LNCaP clone FGC (cell line): Measurements from ENCODE around the gene MFSD2A.

Experiments
- DNase-seq: peaks from one replicate; pipeline ENCODE4 v3.0.0-alpha.2; 2011; ENCODE audit warnings: low read depth
- H3K4me3 ChIP-seq: 2 replicates; pipeline ENCODE4 v1.5.1; 2011; ENCODE audit warnings: mild to moderate bottlenecking, low read depth, low read length, control low read depth
- TF ChIP-seq, protein P1 (sequence below): IDR thresholded peaks from 2 replicates; pipeline ENCODE4 v1.5.1; 2012; ENCODE audit warnings: mild to moderate bottlenecking; ENCODE audit not compliant: control insufficient read depth, insufficient read depth; ENCODE audit errors: extremely low read depth

MFSD2A gene

GRCh38 chr1:39917825-39918224 lies 37.1 kb upstream of the MFSD2A start:
- no peak for DNase-seq
- H3K4me3 ChIP-seq: no peak overlapping the region
- TF ChIP-seq, protein P1, sequence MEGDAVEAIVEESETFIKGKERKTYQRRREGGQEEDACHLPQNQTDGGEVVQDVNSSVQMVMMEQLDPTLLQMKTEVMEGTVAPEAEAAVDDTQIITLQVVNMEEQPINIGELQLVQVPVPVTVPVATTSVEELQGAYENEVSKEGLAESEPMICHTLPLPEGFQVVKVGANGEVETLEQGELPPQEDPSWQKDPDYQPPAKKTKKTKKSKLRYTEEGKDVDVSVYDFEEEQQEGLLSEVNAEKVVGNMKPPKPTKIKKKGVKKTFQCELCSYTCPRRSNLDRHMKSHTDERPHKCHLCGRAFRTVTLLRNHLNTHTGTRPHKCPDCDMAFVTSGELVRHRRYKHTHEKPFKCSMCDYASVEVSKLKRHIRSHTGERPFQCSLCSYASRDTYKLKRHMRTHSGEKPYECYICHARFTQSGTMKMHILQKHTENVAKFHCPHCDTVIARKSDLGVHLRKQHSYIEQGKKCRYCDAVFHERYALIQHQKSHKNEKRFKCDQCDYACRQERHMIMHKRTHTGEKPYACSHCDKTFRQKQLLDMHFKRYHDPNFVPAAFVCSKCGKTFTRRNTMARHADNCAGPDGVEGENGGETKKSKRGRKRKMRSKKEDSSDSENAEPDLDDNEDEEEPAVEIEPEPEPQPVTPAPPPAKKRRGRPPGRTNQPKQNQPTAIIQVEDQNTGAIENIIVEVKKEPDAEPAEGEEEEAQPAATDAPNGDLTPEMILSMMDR: no peak

- TF ChIP-seq, protein P1: peak; percentile 73
- peak; percentile 46 for DNase-seq
These were observed 35.4 kb upstream of the MFSD2A start for GRCh38 chr1:39919545-39919944.

DNA sequence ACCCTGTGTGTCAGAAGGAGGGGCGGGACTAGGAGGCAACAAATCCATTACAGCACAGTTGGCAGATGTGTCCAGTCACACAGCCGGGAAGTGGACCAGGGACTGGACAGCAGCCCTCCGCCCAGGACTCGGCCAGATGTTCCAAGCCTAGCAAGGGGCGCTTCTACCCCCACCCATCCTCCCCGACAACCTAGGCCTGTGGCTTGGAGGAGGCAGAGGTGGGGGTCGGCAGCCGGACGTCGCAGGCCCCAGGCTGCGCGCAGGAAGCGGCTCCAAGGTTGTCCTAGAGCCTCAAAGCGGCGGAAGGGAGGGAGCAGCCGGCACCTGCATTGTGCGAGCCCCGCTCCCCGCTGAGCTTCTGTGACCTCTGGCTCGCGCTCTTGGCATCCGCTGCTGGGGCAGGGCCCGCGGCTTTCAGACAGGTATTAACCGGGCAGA lies 32.7 kb upstream of the MFSD2A start:
- no peak overlapping the region for H3K4me3 ChIP-seq
- DNase-seq: no peak
- TF ChIP-seq, protein P1: no peak

More at GRCh38 chr1:39919545-39919944, 35.4 kb upstream of the MFSD2A start:
- no peak overlapping the region for H3K4me3 ChIP-seq

DNA sequence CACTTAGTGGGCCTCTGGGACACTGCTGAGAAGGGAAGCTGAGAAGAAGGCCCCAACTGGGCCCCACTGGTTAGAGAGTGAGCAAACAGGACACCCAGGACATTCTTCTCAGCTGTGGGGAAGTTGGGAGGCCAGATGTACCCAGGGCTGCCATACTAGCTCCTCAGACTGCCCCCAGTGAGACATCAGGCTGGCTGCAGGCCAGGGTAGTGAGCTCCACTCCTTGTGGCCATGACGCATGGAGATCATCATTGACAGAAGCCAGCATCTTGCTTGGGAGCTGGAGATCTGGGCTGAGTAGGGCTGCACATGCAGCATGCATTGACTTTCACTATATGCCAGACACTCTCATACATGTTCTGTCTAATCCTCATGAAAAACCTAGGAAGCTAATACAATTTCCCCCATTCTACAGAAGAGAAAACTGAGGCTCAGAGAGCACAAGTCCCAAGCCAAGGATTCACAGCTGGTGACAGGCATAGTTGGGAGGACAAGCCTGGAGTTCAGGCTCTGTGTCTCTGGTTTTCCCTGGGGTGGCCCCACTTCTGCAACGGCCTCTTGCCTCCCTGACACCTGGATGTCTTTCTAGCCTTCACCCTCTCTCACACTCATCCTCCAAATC lies 29.1 kb upstream of the MFSD2A start:
- H3K4me3 ChIP-seq: no peak overlapping the region
- no peak for DNase-seq
- TF ChIP-seq, protein P1: no peak

GRCh38 chr1:39926343-39926793 lies 28.6 kb upstream of the MFSD2A start:
- H3K4me3 ChIP-seq: no peak overlapping the region
- TF ChIP-seq, protein P1: no peak
- no peak for DNase-seq

DNA sequence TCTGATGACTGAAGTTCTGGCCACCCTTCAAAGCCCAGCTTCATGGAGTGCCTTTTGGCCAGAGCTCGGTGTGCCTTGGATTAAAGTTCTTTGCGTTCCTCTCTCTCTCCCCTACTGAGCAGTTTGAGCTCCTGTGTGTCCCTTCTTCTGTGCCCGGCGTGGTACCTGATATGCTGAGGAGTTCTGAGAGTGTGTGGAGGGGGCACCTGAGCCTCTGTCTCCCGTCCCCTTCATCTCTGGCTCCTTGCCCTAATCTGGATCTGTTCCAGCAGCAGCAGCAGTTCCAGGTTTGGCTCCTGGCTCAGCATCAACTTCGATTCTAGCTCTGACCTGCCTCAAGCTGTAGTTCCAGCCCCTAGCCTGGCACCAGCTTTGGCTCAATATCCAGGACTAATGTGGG lies 28.1 kb upstream of the MFSD2A start:
- TF ChIP-seq, protein P1: no peak
- no peak overlapping the region for H3K4me3 ChIP-seq
- DNase-seq: no peak

GRCh38 chr1:39927538-39927937 lies 27.4 kb upstream of the MFSD2A start:
- H3K4me3 ChIP-seq: no peak overlapping the region
- DNase-seq: no peak
- TF ChIP-seq, protein P1: no peak
